ENCODE results near the gene HPCAL1.

DNA sequence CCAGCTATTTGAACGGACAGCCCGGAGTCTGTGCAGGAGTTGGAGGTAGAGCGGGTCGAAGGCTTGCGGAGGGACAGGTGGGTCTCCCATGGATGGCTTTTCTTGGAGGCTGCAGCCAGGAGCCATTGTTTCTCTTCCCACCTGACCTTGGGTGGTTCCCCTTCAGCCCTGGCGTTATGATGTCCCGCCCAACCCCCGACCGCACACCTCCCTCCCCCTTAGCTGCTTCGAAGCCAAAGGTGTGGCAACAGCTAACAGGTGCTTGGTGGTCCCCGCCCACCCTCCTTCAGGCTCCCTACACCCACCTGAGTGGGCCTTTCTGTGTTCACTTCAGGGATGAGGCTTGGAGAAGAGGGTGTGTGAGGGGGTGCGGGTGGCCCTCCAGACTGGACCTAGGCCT is 62.7 kb downstream of the HPCAL1 start:
- TF ChIP-seq EP300 (IDR thresholded peaks at IDR 0.05; ENCODE audit: borderline replicate concordance) (no peak), RAD21 (IDR thresholded peaks at IDR 0.05; ENCODE audit: low read depth) (no peak), MAX (IDR thresholded peaks at IDR 0.05) (no peak), TCF12 (IDR thresholded peaks at IDR 0.05; ENCODE audit: low read depth) (no peak), EGR1 (IDR thresholded peaks at IDR 0.05) (no peak), CREB1 (IDR thresholded peaks at IDR 0.05; ENCODE audit: low read depth) (no peak), TEAD4 (IDR thresholded peaks at IDR 0.05) (no peak), YY1 (IDR thresholded peaks at IDR 0.05; ENCODE audit: low read depth) (no peak), ZBTB7A (IDR thresholded peaks at IDR 0.05; ENCODE audit: low read depth) (no peak), NFIC (IDR thresholded peaks at IDR 0.05) (no peak), TAF1 (IDR thresholded peaks at IDR 0.05; ENCODE audit: low read depth) (no peak), FOXM1 (IDR thresholded peaks at IDR 0.05; ENCODE audit: borderline replicate concordance, low read depth) (no peak)
- TF ChIP-seq, protein P1, sequence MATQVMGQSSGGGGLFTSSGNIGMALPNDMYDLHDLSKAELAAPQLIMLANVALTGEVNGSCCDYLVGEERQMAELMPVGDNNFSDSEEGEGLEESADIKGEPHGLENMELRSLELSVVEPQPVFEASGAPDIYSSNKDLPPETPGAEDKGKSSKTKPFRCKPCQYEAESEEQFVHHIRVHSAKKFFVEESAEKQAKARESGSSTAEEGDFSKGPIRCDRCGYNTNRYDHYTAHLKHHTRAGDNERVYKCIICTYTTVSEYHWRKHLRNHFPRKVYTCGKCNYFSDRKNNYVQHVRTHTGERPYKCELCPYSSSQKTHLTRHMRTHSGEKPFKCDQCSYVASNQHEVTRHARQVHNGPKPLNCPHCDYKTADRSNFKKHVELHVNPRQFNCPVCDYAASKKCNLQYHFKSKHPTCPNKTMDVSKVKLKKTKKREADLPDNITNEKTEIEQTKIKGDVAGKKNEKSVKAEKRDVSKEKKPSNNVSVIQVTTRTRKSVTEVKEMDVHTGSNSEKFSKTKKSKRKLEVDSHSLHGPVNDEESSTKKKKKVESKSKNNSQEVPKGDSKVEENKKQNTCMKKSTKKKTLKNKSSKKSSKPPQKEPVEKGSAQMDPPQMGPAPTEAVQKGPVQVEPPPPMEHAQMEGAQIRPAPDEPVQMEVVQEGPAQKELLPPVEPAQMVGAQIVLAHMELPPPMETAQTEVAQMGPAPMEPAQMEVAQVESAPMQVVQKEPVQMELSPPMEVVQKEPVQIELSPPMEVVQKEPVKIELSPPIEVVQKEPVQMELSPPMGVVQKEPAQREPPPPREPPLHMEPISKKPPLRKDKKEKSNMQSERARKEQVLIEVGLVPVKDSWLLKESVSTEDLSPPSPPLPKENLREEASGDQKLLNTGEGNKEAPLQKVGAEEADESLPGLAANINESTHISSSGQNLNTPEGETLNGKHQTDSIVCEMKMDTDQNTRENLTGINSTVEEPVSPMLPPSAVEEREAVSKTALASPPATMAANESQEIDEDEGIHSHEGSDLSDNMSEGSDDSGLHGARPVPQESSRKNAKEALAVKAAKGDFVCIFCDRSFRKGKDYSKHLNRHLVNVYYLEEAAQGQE (IDR thresholded peaks at IDR 0.05; ENCODE audit: low read depth), result no peak
